Measurements from ENCODE around the gene MAP3K3.

MAP3K3 gene

GRCh38 chr17:63631062-63631461, 8.8 kb downstream of the MAP3K3 start:
- TF ChIP-seq CTCF (conservative IDR thresholded peaks at IDR 0.05; ENCODE audit: low read length) = no peak
- DNase-seq (ENCODE audit: low read depth) = no peak
- no peak overlapping the region for H3K4me3 ChIP-seq (ENCODE audit: low read length)

GRCh38 chr17:63631626-63632025, 9.4 kb downstream of the MAP3K3 start:
- no peak overlapping the region for H3K4me3 ChIP-seq (ENCODE audit: low read length)
- TF ChIP-seq CTCF (conservative IDR thresholded peaks at IDR 0.05; ENCODE audit: low read length) = no peak
- no peak for DNase-seq (ENCODE audit: low read depth)

GRCh38 chr17:63633742-63634141, 11.5 kb downstream of the MAP3K3 start:
- TF ChIP-seq CTCF (conservative IDR thresholded peaks at IDR 0.05; ENCODE audit: low read length) = no peak
- no peak overlapping the region for H3K4me3 ChIP-seq (ENCODE audit: low read length)
- no peak for DNase-seq (ENCODE audit: low read depth)

- TF ChIP-seq CTCF (conservative IDR thresholded peaks at IDR 0.05; ENCODE audit: low read length) = no peak
- H3K4me3 ChIP-seq (ENCODE audit: low read length) = no peak overlapping the region
Measured at GRCh38 chr17:63634163-63634562, 11.9 kb downstream of the MAP3K3 start.

DNA sequence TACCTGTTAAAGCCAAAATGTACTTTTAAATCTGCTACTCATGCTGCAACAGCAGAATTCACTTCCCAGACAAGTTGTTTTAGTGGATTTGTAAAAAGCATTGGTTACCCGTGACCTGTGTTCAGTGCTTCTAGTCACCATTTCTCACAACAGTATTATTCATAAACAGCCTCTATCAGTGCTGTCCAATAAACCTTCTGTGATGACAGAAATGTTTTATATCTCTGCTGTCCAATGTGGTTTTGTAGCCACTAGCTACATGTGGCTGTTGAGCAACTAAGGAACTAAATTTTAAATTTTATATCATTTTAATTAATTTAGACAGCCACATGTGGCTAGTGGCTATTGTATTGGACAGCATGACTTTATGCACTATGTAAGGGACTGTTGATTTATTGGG, 12.6 kb downstream of the MAP3K3 start:
- DNase-seq (ENCODE audit: low read depth) = peak; percentile 66
- no peak overlapping the region for H3K4me3 ChIP-seq (ENCODE audit: low read length)
- no peak for TF ChIP-seq CTCF (conservative IDR thresholded peaks at IDR 0.05; ENCODE audit: low read length)

More at GRCh38 chr17:63634163-63634562, 11.9 kb downstream of the MAP3K3 start:
- no peak for DNase-seq (ENCODE audit: low read depth)

DNA sequence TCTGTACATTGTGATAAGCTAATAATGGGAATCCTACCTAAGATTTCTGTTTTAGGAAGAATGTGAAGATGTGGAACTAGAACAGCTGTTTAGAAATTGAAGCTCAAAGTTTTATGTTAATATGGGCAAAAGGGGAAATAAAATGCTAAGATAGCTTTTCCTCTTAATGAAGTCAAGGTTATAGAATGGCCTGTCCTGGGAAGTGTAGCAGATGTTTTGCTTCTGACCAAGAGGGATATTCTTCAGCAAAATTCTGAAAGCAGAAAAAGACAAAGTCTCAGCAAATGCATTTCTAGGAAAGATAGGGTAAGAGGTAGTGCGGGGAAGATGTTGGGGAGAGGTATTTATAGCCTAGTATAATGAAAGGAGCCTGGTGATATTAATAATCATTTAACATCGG, 13.1 kb downstream of the MAP3K3 start:
- TF ChIP-seq CTCF (conservative IDR thresholded peaks at IDR 0.05; ENCODE audit: low read length) = no peak
- DNase-seq (ENCODE audit: low read depth) = no peak
- H3K4me3 ChIP-seq (ENCODE audit: low read length) = no peak overlapping the region

- TF ChIP-seq CTCF (conservative IDR thresholded peaks at IDR 0.05; ENCODE audit: low read length) = no peak
- no peak for DNase-seq (ENCODE audit: low read depth)
- H3K4me3 ChIP-seq (ENCODE audit: low read length) = no peak overlapping the region
Measured at GRCh38 chr17:63635787-63636186, 13.6 kb downstream of the MAP3K3 start.
